HK-2 (cell line): ENCODE measurements around the gene SDK1.

ENCODE experiments used
- DNase-seq: peaks from one replicate; pipeline ENCODE4 v3.0.0-alpha.2; 2018; ENCODE audit not compliant: unreplicated experiment

SDK1 gene

GRCh38 chr7:3589752-3590151, 288.7 kb downstream of the SDK1 start:
- no peak for DNase-seq

- no peak for DNase-seq
Observed at GRCh38 chr7:3591219-3591618, 290.2 kb downstream of the SDK1 start.

- DNase-seq = no peak
Observed at GRCh38 chr7:3591944-3592343, 290.9 kb downstream of the SDK1 start.

GRCh38 chr7:3592401-3593134, 291.5 kb downstream of the SDK1 start:
- no peak for DNase-seq

DNA sequence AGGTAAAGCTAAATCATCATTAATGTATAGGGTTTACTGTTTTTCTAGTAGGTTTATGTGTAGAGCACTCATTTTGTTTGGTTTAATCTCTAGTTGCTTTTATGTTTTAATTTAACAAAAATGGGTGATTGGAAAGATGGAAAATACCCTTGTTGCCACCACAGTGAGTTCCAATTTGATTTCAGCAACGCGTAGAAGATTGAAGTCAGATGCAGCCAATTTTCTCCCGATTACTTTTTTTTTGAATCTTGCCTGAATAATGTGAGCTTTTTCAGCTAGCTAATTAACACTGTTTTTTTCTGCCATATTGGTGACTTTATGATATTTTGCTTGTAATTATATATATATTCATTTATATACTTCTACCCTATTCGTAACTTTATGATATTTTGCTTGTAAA, 293.8 kb downstream of the SDK1 start:
- DNase-seq = no peak

DNA sequence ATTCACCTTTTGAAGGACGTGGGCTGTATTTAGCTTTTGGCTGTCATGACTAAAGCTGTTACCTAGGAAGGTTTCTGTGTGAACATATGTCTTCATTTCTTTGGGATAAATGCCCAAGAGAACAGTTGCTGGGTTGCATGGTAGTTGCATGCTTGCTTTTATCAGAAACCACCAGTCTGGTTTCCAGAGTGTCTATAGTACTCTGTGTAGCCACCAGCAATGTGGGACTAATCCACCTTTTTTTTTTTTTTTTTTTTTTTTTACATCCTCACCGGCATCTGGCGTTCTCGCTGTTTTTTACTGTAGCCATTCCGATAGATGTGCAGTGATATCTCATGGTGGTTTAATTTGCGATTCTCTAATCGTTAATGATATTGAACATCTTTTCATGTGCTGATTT, 297.8 kb downstream of the SDK1 start:
- DNase-seq = no peak

DNA sequence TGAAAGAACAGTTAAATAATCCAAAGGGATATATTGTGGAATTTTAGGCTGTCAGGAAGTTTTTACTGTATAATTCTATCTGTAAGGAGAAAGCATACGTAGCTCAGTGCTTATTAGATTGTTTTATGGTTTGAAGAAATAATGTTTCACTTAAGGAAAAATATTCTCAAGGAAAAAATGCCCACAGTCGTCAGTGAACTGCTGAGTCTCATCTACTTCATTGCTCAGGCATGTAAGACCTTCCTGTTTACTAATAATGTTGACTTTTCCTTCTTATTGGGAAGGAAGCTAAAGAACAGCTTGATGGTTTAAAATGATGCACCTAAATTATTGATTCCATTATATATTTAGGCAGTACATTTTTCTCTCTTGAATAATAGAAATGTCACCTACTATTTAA, 304.2 kb downstream of the SDK1 start:
- no peak for DNase-seq

GRCh38 chr7:3606436-3606835, 305.4 kb downstream of the SDK1 start:
- no peak for DNase-seq

GRCh38 chr7:3607847-3608246, 306.8 kb downstream of the SDK1 start:
- DNase-seq = no peak

DNA sequence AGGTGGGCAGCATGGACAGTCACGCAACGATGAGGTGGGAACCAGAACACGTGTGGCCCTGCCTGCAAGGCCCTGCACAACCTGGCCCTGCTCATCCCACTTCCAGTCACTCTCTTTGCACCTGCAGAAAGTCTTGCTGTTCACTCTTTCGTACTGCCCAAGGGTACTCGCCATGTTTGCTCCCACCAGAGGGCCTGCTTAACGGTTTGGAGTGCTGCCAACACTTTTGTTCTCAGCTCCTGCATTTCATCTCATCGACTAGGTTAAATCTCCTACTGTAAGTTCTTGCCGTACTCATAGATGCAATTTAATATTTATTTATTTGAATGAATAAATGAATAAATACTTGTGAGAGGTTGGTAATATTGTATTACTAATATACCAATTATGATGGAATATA, 315.3 kb downstream of the SDK1 start:
- no peak for DNase-seq

DNA sequence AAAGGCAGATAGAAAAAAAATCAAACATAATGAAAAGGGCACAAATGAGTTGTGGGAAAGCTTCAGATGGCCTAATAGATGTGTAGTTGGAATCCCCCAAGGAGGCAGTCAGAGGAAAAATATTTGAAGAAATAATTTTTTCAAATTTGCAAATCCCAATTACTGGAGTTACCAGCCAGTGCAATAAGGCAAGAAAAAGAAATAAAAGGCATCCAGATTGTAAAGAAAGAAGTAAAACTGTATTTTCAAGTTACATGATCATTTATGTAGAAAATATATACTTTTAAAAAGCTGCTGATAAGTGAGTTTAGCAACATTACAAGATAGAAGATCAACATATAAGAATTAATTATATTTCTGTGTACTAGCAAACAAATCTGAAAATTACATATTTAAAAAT, 329.0 kb downstream of the SDK1 start:
- no peak for DNase-seq

DNA sequence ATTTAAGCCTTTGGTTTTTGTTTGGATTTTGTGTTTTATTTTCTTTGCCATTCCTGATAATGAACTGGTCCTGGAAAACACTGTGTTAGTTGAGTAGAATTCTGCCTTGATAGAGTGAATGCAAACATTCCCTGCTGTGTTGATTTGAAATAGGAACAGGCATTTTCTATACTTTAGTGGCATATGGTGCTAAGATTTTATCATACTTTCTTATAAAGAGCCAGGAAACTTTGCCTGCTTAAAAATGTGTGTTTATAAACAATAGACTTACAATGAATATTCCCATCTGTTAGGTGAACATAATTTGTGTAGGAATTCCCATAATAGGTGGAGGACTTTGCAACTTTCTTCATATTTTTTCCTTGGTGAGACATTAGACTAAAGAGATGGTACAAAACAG, 333.3 kb downstream of the SDK1 start:
- DNase-seq = no peak

DNA sequence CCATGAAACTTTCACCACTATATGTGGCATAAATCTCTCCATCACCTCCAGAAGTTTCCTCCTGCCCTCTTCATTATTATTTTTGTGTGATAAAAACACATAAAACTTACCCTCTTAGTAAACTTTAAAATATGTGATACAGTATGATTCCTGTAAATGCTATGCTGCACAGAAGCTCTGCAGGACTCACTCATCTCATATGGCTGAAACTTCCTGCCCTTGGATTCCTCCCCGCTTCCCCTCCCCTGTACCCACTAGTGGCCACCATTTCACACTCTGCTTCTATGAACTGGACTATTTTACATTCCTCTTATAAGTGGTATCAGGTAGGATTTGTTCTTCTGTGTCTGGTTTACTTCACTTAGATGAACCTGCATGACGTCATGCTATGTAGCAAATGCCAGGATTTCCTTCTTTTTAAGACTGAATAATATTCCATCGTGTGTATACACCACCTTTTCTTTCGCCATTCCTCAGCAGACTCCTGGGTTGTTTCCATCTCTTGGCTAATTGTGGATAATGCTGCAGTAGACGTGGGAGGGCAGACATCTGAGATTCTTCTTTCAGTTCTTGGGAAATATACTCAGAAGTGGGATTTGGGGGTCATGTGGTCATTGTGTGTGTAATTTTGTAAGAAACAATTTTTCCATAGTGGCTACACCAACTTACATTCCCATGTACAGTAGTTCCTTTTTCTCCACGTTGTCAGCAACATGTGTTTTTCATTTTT, 335.2 kb downstream of the SDK1 start:
- DNase-seq = no peak

GRCh38 chr7:3639253-3639652, 338.2 kb downstream of the SDK1 start:
- DNase-seq = no peak

GRCh38 chr7:3641582-3641981, 340.5 kb downstream of the SDK1 start:
- no peak for DNase-seq

- no peak for DNase-seq
Observed at GRCh38 chr7:3643091-3643490, 342.0 kb downstream of the SDK1 start.

DNA sequence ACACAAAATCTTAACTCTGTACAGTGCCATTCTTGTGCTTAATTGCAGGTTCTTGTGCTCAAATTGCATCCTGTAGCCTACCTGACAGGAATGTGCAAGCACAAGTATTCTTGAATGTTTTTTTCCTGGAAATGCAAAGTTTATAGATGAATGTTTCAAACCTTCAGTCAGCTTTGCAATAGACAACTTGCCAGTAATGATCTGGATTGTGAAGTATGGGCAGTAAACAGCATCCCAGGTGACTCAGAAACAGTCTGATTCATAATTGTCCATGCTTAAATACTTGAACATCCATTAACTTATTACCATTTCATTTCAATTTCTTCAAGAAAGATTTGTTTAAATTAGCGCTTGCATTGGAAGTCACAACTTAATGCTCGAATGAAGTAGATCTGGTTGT, 347.2 kb downstream of the SDK1 start:
- no peak for DNase-seq

- no peak for DNase-seq
Observed at GRCh38 chr7:3649250-3649649, 348.2 kb downstream of the SDK1 start.

DNA sequence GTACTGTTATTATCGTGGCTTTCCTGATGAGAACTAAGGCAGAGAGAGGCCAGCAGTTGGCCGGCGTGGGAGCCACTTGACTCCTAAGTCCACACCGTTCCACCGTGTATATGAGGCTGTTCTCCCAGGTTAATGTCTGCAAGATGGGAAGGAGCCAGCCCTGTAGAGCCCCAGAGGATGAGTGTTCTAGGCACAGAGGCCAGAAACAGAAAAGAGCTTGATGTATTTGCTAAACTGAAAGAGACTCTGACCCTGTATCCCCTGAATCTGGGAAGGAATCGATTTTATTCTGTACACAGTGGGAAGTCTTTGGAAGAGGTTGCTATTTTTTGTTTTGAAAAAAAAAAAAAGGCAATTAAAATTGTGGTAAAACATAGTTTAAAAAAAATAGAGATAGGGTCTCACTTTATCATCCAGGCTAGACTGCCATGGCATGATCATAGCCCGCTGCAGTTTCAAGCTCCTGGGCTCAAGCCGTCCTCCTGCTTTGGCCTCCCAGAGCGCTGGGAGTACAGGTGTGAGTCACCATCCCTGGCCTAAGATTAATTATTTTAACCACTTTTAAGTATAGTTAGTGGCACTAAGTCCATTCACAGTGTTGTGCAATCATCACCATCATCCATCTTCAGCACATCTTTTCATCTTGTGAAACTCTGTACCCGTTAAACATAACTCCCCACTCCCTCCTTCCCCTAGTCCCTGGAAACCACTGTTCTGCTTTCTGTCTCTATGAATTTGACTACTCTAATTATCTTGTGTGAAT, 348.8 kb downstream of the SDK1 start:
- DNase-seq = no peak

DNA sequence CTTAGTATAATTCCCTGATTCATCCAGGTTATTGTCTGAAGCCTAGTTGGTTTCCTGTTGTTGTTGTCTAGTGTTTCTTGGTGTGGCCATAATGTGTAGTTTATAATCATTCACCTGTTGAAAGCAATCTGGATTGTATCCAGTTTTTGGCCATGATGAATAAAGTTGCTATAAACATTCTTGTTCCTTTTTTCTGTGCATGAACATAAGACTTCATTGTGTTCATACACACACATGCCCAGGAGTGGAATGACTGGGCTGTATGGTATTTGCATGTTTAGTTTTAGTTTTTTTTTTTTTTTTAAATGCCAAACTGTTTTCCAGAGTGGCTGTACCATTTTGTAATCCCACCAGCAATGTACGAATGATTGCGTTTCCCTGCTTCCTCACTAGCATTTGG, 349.8 kb downstream of the SDK1 start:
- DNase-seq = no peak

- no peak for DNase-seq
Observed at GRCh38 chr7:3655635-3656034, 354.6 kb downstream of the SDK1 start.

DNA sequence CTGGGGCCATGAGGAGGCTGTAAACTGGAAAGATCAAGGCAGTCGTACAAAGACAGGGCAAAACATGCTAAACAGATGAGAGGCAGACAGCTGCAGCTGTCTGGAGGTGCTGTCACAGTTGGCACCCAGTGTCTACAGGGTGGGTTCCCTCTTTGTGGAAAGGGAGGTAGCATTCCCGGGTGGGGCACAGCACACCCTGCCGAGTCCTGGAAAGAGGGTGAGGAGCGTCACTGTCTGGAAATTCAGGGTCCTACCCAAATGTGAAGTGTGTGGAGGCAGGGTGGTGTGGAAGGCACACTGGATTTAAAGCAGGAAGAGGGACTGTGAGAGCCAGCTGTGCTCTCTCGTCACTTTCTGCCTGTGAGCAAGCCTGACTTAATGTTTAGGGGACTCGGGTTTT, 356.2 kb downstream of the SDK1 start:
- DNase-seq = no peak

DNA sequence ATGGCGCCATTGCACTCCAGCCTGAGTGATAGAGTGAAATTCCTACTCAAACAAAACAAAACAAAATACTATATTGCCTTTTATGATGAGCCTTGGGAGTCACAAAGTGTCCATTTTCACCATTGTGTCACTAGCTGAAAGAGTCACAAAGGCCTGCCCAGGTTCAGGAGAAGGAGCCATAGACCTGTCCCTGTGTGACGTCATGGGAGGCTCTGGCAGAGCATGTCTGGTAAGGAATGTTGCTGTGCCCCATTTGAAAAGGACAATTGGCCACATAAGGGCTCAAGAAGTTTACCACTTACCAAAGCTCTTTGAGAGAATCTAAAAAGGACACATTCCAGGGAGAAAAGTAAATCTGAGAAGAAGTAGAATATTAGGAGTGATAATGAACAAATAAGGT, 367.7 kb downstream of the SDK1 start:
- DNase-seq = no peak
